GM21717 (cell line): ENCODE results near the gene ADK.
A peak's percentile ranks its signal among the peaks of the same experiment; 100 is the strongest.
"Not testable (repeated sequence)": the region's sequence is repeated elsewhere in the genome, so short reads cannot be mapped to it uniquely, and the experiment has no call there.

ENCODE experiments used
- ATAC-seq: cut with Tn5 transposase; IDR thresholded peaks from one replicate; pipeline ENCODE4 v1.9.1; 2021; ENCODE audit warnings: mild to moderate bottlenecking, moderate library complexity; ENCODE audit not compliant: unreplicated experiment

Gene ADK

GRCh38 chr10:74150990-74151878 is at the start of gene ADK:
ADK (plus strand) TSS chr10:74151221; CDS start chr10:74151279, 58 bp downstream.
- ATAC-seq: peak; percentile 85

DNA sequence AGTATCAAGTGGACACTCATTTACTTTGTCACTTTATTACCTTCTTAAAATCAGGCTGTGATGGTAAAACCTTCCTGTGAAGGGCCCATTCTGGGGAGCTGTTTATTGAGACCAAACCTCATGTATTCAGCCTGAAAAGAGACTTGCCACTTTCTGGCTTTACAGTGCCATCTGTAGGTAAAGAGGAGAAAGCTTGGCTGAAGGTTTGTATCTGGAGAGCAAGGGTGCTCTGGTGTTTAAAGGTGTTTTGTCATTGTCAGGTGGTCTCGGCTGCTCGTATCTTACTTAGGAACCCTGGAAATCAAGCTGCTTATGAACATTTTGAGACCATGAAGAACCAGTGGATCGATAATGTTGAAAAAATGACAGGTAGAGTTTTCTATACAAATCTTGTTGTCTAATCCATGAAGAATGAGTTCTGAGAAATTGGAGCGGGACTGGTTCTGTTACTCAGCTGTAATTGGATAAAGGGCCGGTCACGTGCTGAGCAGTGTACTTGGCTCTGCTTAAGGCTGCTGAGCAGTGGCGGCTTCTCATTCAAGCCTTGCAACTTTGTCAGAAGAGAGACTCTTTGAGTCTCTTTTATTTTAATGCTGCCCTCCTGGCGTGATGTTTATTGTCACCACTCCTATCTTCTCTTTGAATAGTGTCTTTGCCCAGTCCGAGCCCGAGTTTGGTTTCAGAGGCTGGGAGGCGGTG is 47.3 kb upstream of the ADK start:
- no peak for ATAC-seq

GRCh38 chr10:74104480-74104879 is 46.5 kb upstream of the ADK start:
- no peak for ATAC-seq

- no peak for ATAC-seq
These were observed 46.0 kb upstream of the ADK start for GRCh38 chr10:74104996-74105395.

DNA sequence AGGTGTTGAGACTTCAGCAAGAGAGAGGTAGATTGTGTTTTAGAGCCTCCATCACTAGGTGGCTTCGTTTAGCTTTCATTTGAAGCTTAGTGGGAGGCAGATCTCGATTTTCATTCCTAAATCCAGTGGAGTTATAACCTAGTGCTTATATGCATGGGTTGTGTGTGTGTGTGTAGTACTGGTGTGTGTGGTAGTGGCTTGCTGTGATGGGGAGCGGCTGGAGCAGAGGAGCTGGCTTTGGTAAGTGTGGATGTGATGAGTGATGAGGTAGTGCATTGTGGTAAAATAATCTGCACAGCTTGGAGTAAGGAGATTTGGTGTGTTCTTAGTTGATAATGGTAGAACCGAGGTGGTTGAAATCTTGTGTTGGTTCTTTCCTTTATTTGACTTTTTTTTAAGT is 43.6 kb upstream of the ADK start:
- no peak for ATAC-seq

DNA sequence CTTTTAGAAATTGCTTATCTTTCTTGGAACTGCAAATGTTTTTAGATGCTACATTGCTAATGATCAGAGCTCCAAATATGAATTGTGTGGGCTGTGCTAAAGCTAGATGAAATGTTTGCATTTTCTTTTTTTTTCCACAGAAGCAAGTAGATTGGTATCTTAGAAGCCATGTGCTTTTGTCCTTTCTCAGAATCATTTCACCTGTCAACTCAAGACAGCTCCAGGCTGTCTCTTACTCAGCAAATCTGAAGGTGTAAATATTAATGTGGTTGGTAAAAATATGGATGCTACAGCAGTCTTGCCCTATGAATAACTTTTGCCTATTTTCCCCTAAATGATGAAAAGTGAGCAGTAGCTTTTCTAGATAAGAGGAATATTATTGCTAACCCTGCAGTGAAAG is 41.6 kb upstream of the ADK start:
- ATAC-seq: no peak

- no peak for ATAC-seq
These were observed 40.9 kb upstream of the ADK start for GRCh38 chr10:74110120-74110519.

DNA sequence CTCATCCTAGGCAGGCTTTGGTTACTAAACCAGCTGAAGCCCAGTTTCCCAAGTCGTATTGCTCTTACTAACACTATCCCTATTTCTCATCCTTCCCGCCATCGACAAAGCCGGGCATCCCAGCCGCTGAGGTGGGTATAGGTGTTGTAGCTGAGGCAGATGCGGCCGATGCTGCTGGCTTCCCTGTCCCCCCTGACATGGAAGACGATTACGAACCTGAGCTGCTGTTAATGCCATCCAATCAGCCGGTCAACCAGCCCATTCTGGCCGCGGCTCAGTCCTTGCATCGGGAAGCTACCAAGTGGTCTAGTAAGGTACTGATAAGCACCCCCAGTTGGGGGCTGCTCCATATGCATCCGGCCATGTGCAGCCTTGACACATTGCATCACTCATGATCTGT is 39.2 kb upstream of the ADK start:
- no peak for ATAC-seq

DNA sequence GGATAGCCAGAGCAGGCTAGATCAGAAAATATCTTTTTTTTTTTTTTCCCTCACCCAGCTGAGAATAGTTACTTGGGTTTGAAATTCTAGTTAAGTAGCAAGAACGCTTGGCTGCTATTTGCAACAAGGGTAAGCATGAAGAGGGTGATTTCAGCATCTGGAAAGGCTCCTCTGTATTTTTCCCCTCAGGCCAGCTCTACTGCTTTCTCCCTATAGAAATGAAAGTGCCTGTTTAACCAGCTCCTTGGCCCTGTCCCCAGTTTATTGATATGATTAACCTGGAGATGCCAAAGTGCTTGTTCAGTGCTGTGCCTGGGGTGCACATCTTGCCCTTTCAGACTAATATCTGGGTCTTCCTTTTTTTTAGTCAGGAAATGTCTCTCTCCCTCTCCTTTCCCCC is 37.5 kb upstream of the ADK start:
- ATAC-seq: no peak

- no peak for ATAC-seq
These were observed 37.0 kb upstream of the ADK start for GRCh38 chr10:74114041-74114448.

DNA sequence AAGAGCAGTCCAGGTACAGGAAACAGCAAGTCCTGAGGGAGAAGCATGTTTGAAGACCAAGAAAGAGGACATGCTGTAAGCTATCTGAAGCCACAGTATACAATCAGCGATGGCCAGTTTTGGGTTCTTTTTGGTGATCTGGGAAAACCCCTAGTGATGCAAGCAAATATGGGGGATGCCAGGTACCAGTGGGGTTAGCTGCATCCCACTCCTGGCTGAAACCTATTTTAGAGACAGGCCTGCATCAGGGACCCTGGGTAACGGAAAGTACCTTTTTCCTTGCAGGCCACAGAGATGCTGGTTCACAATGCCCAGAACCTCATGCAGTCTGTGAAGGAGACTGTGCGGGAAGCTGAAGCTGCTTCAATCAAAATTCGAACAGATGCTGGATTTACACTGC is 33.3 kb upstream of the ADK start:
- ATAC-seq: no peak

DNA sequence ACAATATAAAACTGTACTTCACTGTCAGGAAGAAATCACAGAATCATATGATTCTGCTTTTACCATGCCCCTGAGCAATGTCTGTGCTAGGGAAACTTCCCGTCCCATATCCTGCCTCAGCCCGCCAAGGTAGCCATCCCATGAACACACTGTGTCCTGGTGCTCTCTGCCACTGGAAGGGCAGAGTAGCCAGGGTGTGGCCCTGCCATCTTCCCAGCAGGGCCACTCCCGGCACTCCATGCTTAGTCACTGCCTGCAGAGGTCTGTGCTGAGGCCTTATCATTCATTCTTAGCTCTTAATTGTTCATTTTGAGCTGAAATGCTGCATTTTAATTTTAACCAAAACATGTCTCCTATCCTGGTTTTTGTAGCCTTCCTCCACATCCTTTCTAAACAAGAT is 32.2 kb upstream of the ADK start:
- no peak for ATAC-seq

GRCh38 chr10:74120911-74121310 is 30.1 kb upstream of the ADK start:
- ATAC-seq: no peak

GRCh38 chr10:74121368-74121767 is 29.7 kb upstream of the ADK start:
- no peak for ATAC-seq

GRCh38 chr10:74122060-74122459 is 29.0 kb upstream of the ADK start:
- ATAC-seq: no peak

GRCh38 chr10:74123081-74123480 is 27.9 kb upstream of the ADK start:
- no peak for ATAC-seq

DNA sequence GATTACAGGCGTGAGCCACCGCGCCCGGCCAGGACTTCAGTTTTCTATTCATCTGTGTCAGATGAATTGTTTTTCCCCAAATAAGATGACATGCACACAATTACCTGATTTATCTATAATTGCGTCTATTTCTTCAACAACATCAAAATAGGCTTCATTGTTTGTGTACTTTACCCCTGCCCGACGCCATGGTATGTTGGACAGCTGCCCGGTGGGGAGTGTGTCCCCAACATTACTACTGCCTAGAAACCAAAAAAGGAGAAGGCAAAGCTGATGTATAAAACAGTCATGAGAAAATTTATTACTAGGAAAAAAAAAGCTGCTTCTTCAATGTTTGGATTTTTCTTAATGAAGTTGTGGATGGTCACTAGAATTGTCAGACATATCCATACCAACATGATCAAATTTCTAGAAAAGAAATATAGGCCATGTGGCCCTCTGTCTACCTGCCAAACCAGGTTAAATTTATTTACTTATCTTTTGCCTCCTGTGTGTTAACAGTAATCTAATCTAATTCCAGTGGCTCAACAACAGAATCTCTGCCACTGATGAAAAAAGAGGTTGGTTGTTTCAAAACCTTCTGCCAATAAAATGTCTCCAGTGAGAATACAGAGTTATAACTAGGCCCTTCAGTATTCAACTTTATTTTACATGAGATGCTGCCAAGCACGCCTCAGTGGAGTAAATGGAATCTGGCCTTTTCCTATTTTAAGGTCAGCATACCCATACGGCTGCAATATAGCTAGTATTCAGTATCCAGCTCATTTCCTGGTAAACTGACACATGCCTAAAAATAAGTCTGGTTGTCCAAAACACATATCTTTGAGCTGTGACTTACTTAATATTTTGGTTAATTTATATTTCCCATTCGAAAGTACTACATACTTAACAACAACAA is 16.8 kb upstream of the ADK start:
- no peak for ATAC-seq

DNA sequence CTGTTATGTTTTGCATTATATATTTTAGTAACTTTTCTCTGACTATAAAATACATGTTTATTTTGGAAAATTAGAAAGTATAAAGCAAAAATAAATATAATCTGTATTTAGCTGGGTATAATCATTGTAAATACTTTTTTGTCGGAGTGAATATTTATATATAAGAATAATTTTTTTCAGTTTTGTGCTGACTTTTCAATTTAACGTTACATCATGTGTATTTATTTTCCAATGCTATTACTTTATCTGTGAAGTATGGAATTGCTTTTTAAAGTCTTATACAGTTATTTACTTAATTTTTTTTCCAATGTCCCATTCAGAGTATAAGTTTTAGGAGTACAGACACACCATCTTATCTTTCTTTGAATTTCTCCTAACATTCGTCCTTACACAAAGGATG is 15.6 kb upstream of the ADK start:
- no peak for ATAC-seq

DNA sequence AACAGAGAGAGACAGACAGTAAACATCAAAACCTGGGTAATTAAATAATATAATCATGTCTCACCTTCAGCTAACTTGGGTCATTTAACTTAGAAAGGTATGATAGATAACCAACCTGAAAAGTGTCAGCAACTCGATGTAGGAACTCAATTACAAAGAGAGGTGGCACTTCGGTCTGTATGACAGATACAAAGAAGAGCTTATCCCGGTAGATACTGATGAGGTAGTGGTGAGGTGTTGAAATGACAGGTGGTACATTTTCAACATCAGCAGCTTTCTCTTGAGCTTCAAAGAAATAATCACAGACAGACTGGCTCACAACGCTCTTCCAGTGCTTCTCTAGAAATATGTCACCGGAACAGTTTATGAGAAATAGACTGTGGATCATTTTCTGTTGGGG is 13.0 kb upstream of the ADK start:
- no peak for ATAC-seq

- ATAC-seq: not testable (repeated sequence)
These were observed 12.4 kb upstream of the ADK start for GRCh38 chr10:74138596-74138995.

DNA sequence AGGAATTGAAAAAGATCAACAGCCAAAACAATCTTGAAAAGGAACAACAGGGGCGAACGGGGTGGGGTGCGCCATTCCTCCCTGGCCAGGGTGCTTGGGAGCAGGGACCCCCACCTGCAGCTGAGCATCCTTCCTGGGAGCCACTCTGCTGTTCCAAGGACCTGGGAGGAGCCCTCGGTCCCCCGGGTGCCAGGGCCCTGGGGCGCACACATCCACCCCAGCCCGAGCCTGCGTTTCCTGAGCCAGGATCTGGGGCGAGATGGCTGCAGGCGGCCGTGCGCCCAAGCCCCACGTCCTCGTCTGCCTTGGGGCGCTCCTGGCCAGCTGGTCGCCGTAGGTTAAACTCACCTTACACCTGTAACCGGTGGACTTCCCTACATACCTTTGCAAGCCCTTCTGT is 11.0 kb upstream of the ADK start:
- no peak for ATAC-seq
